Activated CD8-positive, alpha-beta T cell treated with anti-CD3 and anti-CD28 coated beads for 36 hours (primary cell): ENCODE data around the gene RPL3. TPM values are rescaled to one million over a fixed set of nuclear protein-coding genes. Genes with fewer than 3 reads are reported as not detected.

Experiments
- ATAC-seq: fragments of 200-7000 bp; cut with Tn5 transposase; one replicate; pipeline ENCODE4 v1.10.0; 2021; ENCODE audit warnings: mild to moderate bottlenecking, moderate library complexity
- CTCF ChIA-PET: fragments of 350-600 bp; sonication (Branson Sonifier 250); formaldehyde crosslinking; loops from one replicate; lab custom pipeline; 2021; ENCODE audit warnings: antibody characterized with exemption; lab: Charles Lee
- POLR2A ChIA-PET: fragments of 350-600 bp; sonication (Branson Sonifier 250); formaldehyde crosslinking; loops from one replicate; lab custom pipeline; 2021; ENCODE audit warnings: antibody characterized with exemption; lab: Charles Lee
- DNase-seq: peaks from one replicate; pipeline ENCODE4 v3.0.0-alpha.2; 2020
- H3K27ac Mint-ChIP-seq: one replicate; pipeline ENCODE4 v1.8.0; 2021; ENCODE audit warnings: mild to moderate bottlenecking, mixed read lengths
- H3K27me3 Mint-ChIP-seq: one replicate; pipeline ENCODE4 v1.8.0; 2021; ENCODE audit warnings: mixed read lengths
- H3K36me3 Mint-ChIP-seq: one replicate; pipeline ENCODE4 v1.8.0; 2021; ENCODE audit warnings: low read depth, mixed read lengths
- H3K4me1 Mint-ChIP-seq: one replicate; pipeline ENCODE4 v1.8.0; 2021; ENCODE audit warnings: low read depth, mixed read lengths
- H3K4me3 Mint-ChIP-seq: one replicate; pipeline ENCODE4 v1.8.0; 2021; ENCODE audit warnings: mild to moderate bottlenecking, moderate library complexity, mixed read lengths
- H3K9me3 Mint-ChIP-seq: one replicate; pipeline ENCODE4 v1.8.0; 2021; ENCODE audit warnings: mixed read lengths
- CTCF ChIP-seq: fragments of 200-600 bp; IDR thresholded peaks from one replicate; pipeline ENCODE4 v1.8.0; 2022; ENCODE audit warnings: antibody characterized with exemption, mild to moderate bottlenecking
- intact Hi-C: fragments of 100-400 bp; cut with micrococcal nuclease; formaldehyde crosslinking; loops from one replicate; pipeline ENCODE4 v1.10.0; 2022
- total RNA-seq, 2 experiments: library from RNA; stranded (reverse); gene quantifications; one replicate each; pipeline ENCODE4 v1.2.3, GENCODE V29; 2021

Gene RPL3
- total RNA-seq, 2 experiments from 2014 or later: 3,563 to 3,599 TPM

GRCh38 chr22:39301108-39301507 lies 18.3 kb downstream of the RPL3 start:
- POLR2A ChIA-PET: interaction anchor here (1.0 to 9.6 kb wide), 2 partner anchors 15 to 71 kb away, joined by 4 to 101 read pairs; partner anchors contain the start of gene RPL3
- DNase-seq: no peak
- Mint-ChIP-seq H3K36me3 (no peaks in the 10 kb centered on the region), H3K4me3 (no peak overlapping the region), H3K4me1 (no peaks in the 10 kb centered on the region), H3K9me3 (no peaks in the 10 kb centered on the region), H3K27me3 (peaks cover 24% of the 10 kb centered on the region), H3K27ac (no peak overlapping the region)
- TF ChIP-seq CTCF: no peak
- intact Hi-C loops: no loop called here
- no peak for ATAC-seq
- CTCF ChIA-PET: no interaction called here

GRCh38 chr22:39300186-39300830 lies 19.1 kb downstream of the RPL3 start:
- DNase-seq: no peak
- no peak for TF ChIP-seq CTCF
- ChIA-PET CTCF (interaction anchor here (1.8 kb wide), 1 partner anchor 129 kb away, joined by 11 read pairs; no protein-coding TSS in a partner anchor), POLR2A (interaction anchor here (1.0 to 9.6 kb wide), 2 partner anchors 15 to 70 kb away, joined by 4 to 101 read pairs; partner anchors contain the start of gene RPL3)
- Mint-ChIP-seq H3K9me3 (no peaks in the 10 kb centered on the region), H3K4me3 (no peak overlapping the region), H3K27me3 (peaks cover 24% of the 10 kb centered on the region), H3K36me3 (no peaks in the 10 kb centered on the region), H3K27ac (no peak overlapping the region), H3K4me1 (no peaks in the 10 kb centered on the region)
- ATAC-seq: no peak
- intact Hi-C loops: no loop called here

GRCh38 chr22:39299829-39300178 lies 19.6 kb downstream of the RPL3 start:
- Mint-ChIP-seq H3K9me3 (no peaks in the 10 kb centered on the region), H3K4me3 (no peak overlapping the region), H3K4me1 (no peaks in the 10 kb centered on the region), H3K27ac (no peak overlapping the region), H3K27me3 (peaks cover 24% of the 10 kb centered on the region), H3K36me3 (no peaks in the 10 kb centered on the region)
- no peak for DNase-seq
- CTCF ChIA-PET: interaction anchor here (1.8 kb wide), 1 partner anchor 128 kb away, joined by 11 read pairs; no protein-coding TSS in a partner anchor
- POLR2A ChIA-PET: interaction anchor here (9.6 kb wide), 1 partner anchor 16 kb away, joined by 101 read pairs; the partner anchor contains the start of gene RPL3
- intact Hi-C loops: no loop called here
- TF ChIP-seq CTCF: no peak
- ATAC-seq: no peak

GRCh38 chr22:39298241-39298987 lies 21.0 kb downstream of the RPL3 start:
- Mint-ChIP-seq H3K36me3 (no peaks in the 10 kb centered on the region), H3K4me1 (no peaks in the 10 kb centered on the region), H3K27me3 (peaks cover 24% of the 10 kb centered on the region), H3K4me3 (no peak overlapping the region), H3K27ac (no peak overlapping the region), H3K9me3 (no peaks in the 10 kb centered on the region)
- ATAC-seq (no peak), DNase-seq (no peak)
- CTCF ChIA-PET: interaction anchor here (1.1 kb wide), 1 partner anchor 127 kb away, joined by 3 read pairs; no protein-coding TSS in a partner anchor
- intact Hi-C loops: no loop called here
- POLR2A ChIA-PET: interaction anchor here (1.3 to 9.6 kb wide), 2 partner anchors 11 to 17 kb away, joined by 3 to 101 read pairs; partner anchors contain the start of gene RPL3
- no peak for TF ChIP-seq CTCF
